Natural killer cell (primary cell): Measurements from ENCODE around the gene PLAAT3. TPM values are rescaled to one million over a fixed set of nuclear protein-coding genes. Genes with fewer than 3 reads are reported as not detected.
"Not testable (repeated sequence)": the region's sequence is repeated elsewhere in the genome, so short reads cannot be mapped to it uniquely, and the experiment has no call there.

Experiments used
- ATAC-seq, 3 donors: fragments of 150-1000 bp in 2 of 3; fragments of 200-7000 bp in 1 of 3; cut with Tn5 transposase; 1 replicate in 1 of 3; 2 replicates in 2 of 3; pipeline ENCODE4 v1.10.0; 2021; ENCODE audit warnings: mild to moderate bottlenecking in 2 of 3, moderate library complexity in 2 of 3
- DNase-seq, 2 donors: peaks; one replicate each; pipeline versions ENCODE4 v3.0.0 to v3.0.0-alpha.2; 2013 to 2021; ENCODE audit warnings: mixed read lengths in 1 of 2
- H3K27ac ChIP-seq: one replicate; pipeline ENCODE4 v1.5.1; 2013; ENCODE audit warnings: mild to moderate bottlenecking, low read length
- H3K27me3 ChIP-seq: one replicate; pipeline ENCODE4 v1.6.1; 2013; ENCODE audit warnings: low read length; ENCODE audit not compliant: control insufficient read depth, insufficient read depth
- H3K36me3 ChIP-seq: one replicate; pipeline ENCODE4 v1.6.1; 2013; ENCODE audit warnings: low read length; ENCODE audit not compliant: control insufficient read depth, insufficient read depth
- H3K4me1 ChIP-seq: one replicate; pipeline ENCODE4 v1.6.1; 2013; ENCODE audit warnings: low read length; ENCODE audit not compliant: control insufficient read depth, insufficient read depth
- H3K4me3 ChIP-seq: one replicate; pipeline ENCODE4 v1.5.1; 2013; ENCODE audit warnings: low read length
- H3K9me3 ChIP-seq: one replicate; pipeline ENCODE4 v1.6.1; 2013; ENCODE audit warnings: low read length; ENCODE audit not compliant: control insufficient read depth, insufficient read depth
- H3K27ac Mint-ChIP-seq, 2 donors: one replicate each; pipeline ENCODE4 v1.8.0; 2022; ENCODE audit warnings: mild to moderate bottlenecking in 2 of 2, mixed read lengths in 2 of 2, moderate library complexity in 1 of 2
- H3K27me3 Mint-ChIP-seq, 2 donors: one replicate each; pipeline ENCODE4 v1.8.0; 2022; ENCODE audit warnings: low read depth in 2 of 2, mixed read lengths in 2 of 2
- H3K36me3 Mint-ChIP-seq: one replicate; pipeline ENCODE4 v1.8.0; 2022; ENCODE audit warnings: mixed read lengths
- H3K4me1 Mint-ChIP-seq, 2 donors: one replicate each; pipeline ENCODE4 v1.8.0; 2022; ENCODE audit warnings: mixed read lengths in 2 of 2
- H3K4me3 Mint-ChIP-seq: one replicate; pipeline ENCODE4 v1.8.0; 2022; ENCODE audit warnings: mild to moderate bottlenecking, moderate library complexity, mixed read lengths
- H3K9me3 Mint-ChIP-seq, 2 donors: one replicate each; pipeline ENCODE4 v1.8.0; 2022; ENCODE audit warnings: mixed read lengths in 2 of 2
- CTCF ChIP-seq: fragments of 200-600 bp; IDR thresholded peaks from one replicate; pipeline ENCODE4 v1.8.0; 2022; ENCODE audit warnings: antibody characterized with exemption
- WGBS: methylation state at CpG from one replicate; pipeline ENCODE4 v1.1.7; 2013; ENCODE audit warnings: missing lambda C conversion rate; ENCODE audit not compliant: insufficient coverage; 5-methylcytosine and 5-hydroxymethylcytosine counted together
- intact Hi-C: fragments of 100-400 bp; cut with micrococcal nuclease; formaldehyde crosslinking; loops from one replicate; pipeline ENCODE4 v1.14.2; 2022
- total RNA-seq, 4 donors: library from RNA; stranded (reverse); fragments of 120-200 nt in 1 of 4; gene quantifications; one replicate each; pipeline versions ENCODE4 v1.2.3 to v1.2.4, GENCODE V29; 2013 to 2022

PLAAT3 gene
- total RNA-seq, 3 donors from 2014 or later (not counting 1 experiment from before 2014, with no cell fraction given), result 32.5 to 34.1 (median 34.1) TPM

- Histone ChIP-seq H3K27me3 (no peaks in the 10 kb centered on the region), H3K36me3 (peaks cover 59% of the 10 kb centered on the region), H3K27ac (no peak overlapping the region), H3K4me3 (no peak overlapping the region), H3K9me3 (no peaks in the 10 kb centered on the region), H3K4me1 (no peaks in the 10 kb centered on the region)
- no peak for TF ChIP-seq CTCF
- Mint-ChIP-seq H3K27ac (no peak overlapping the region), H3K9me3 (no peaks in the 10 kb centered on the region), H3K36me3 (peaks cover 17% of the 10 kb centered on the region), H3K4me1 (peaks cover 13 to 14% of the 10 kb centered on the region in 2 donors), H3K4me3 (no peak overlapping the region), H3K27me3 (no peaks in the 10 kb centered on the region)
- no peak for DNase-seq
- 100% methylated on average over 2 of the region's 3 CpGs for WGBS
- ATAC-seq, result no peak
- intact Hi-C loops, result no loop called here
These were observed 29.0 kb upstream of the PLAAT3 start for GRCh38 chr11:63643205-63643604.

DNA sequence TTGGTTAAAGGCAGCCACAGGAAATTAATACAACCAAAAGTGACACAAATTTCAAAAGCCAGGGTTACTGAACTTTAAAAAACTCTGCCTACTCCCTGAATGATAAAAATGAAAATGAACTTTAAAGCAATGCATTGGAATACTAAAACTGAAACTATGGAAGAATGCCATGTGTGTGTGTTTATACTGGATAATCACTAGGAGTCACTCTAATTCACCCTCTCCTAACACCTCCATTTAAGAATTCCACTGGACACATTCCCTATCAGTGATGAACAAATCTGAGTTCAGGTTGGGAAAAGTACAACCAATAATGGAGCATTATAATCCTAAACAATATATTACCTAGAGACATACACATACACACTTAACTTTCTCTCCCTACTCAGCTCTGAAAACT, 27.5 kb upstream of the PLAAT3 start:
- DNase-seq (no peak), ATAC-seq (no peak)
- Mint-ChIP-seq H3K36me3 (peaks cover 17% of the 10 kb centered on the region), H3K27ac (peak overlapping the region; percentile 53 to 66), H3K9me3 (no peaks in the 10 kb centered on the region), H3K4me1 (peaks cover 13 to 14% of the 10 kb centered on the region in 2 donors), H3K27me3 (no peaks in the 10 kb centered on the region), H3K4me3 (no peak overlapping the region)
- Histone ChIP-seq H3K4me1 (no peaks in the 10 kb centered on the region), H3K4me3 (no peak overlapping the region), H3K9me3 (no peaks in the 10 kb centered on the region), H3K27ac (no peak overlapping the region), H3K27me3 (no peaks in the 10 kb centered on the region), H3K36me3 (peaks cover 50% of the 10 kb centered on the region)
- intact Hi-C loops, result no loop called here
- TF ChIP-seq CTCF, result no peak

GRCh38 chr11:63639199-63639832, 25.1 kb upstream of the PLAAT3 start:
- Mint-ChIP-seq H3K4me3 (no peak overlapping the region), H3K36me3 (peaks cover 17% of the 10 kb centered on the region), H3K9me3 (no peaks in the 10 kb centered on the region), H3K27me3 (no peaks in the 10 kb centered on the region), H3K4me1 (peaks cover 13 to 20% of the 10 kb centered on the region in 2 donors), H3K27ac (no peak overlapping the region)
- WGBS, result 69% methylated on average over 2 of the region's 3 CpGs
- Histone ChIP-seq H3K9me3 (no peaks in the 10 kb centered on the region), H3K27ac (no peak overlapping the region), H3K4me3 (no peak overlapping the region), H3K4me1 (no peaks in the 10 kb centered on the region), H3K36me3 (peaks cover 49% of the 10 kb centered on the region), H3K27me3 (no peaks in the 10 kb centered on the region)
- ATAC-seq (no peak), DNase-seq (peak in 1 of 2 donors; percentile 24)
- intact Hi-C loops, result loop anchor here (5.0 kb wide), 1 partner anchor 602 kb away; no protein-coding TSS in a partner anchor
- TF ChIP-seq CTCF, result peak; percentile 74

GRCh38 chr11:63638436-63638835, 24.2 kb upstream of the PLAAT3 start:
- H3K4me1 ChIP-seq, ATAC-seq: not testable (repeated sequence)
- intact Hi-C loops, result loop anchor here (5.0 kb wide), 1 partner anchor 601 kb away; no protein-coding TSS in a partner anchor

More at GRCh38 chr11:63638436-63638835, 24.2 kb upstream of the PLAAT3 start:
- H3K27me3 Mint-ChIP-seq, H3K27me3 ChIP-seq, H3K9me3 Mint-ChIP-seq, H3K9me3 ChIP-seq, H3K4me3 Mint-ChIP-seq, DNase-seq, H3K27ac ChIP-seq, H3K4me3 ChIP-seq, H3K27ac Mint-ChIP-seq: not testable (repeated sequence)
- Mint-ChIP-seq H3K36me3 (peaks cover 16% of the 10 kb centered on the region), H3K4me1 (peaks cover 13 to 20% of the 10 kb centered on the region in 2 donors)
- peaks cover 42% of the 10 kb centered on the region for H3K36me3 ChIP-seq
- 97% methylated on average over 8 of the region's 8 CpGs for WGBS
